MCF 10A (cell line): Measurements from ENCODE around the gene RFX1. TPM values are rescaled to one million over a fixed set of nuclear protein-coding genes. Genes with fewer than 3 reads are reported as not detected.

Source experiments
- BruUV-seq: library from RNA; stranded (reverse); fragments of 400-500 nt; replicated peaks from 2 replicates; lab custom pipeline; 2021; lab: Mats Ljungman, UMichigan
- CTCF ChIA-PET: fragments of 300-600 bp; sonication (Branson Sonifier 250); formaldehyde crosslinking; extraction: SDS; loops from one replicate; lab custom pipeline; 2021; ENCODE audit warnings: antibody characterized with exemption, inconsistent platforms; lab: Yijun Ruan, JAX
- POLR2A ChIA-PET: fragments of 300-600, 350-650 bp; sonication (Branson Sonifier 250); formaldehyde crosslinking; extraction: SDS; loops from one replicate; lab custom pipeline; 2020; ENCODE audit warnings: antibody characterized with exemption, inconsistent platforms; lab: Yijun Ruan, JAX
- DNase-seq: peaks from one replicate; pipeline ENCODE4 v3.0.0-alpha.2; 2018; ENCODE audit not compliant: unreplicated experiment
- H3K27ac Mint-ChIP-seq: one replicate; pipeline ENCODE4 v1.8.0; 2022; ENCODE audit warnings: mild to moderate bottlenecking, low read depth, mixed read lengths; ENCODE audit not compliant: unreplicated experiment
- H3K27me3 Mint-ChIP-seq: one replicate; pipeline ENCODE4 v1.8.0; 2022; ENCODE audit warnings: mixed read lengths; ENCODE audit not compliant: insufficient read depth, unreplicated experiment
- H3K36me3 Mint-ChIP-seq: one replicate; pipeline ENCODE4 v1.8.0; 2022; ENCODE audit warnings: mild to moderate bottlenecking, moderate library complexity, mixed read lengths; ENCODE audit not compliant: insufficient read depth, unreplicated experiment
- H3K4me1 Mint-ChIP-seq: one replicate; pipeline ENCODE4 v1.8.0; 2022; ENCODE audit warnings: mixed read lengths; ENCODE audit not compliant: insufficient read depth, unreplicated experiment
- H3K4me3 Mint-ChIP-seq: one replicate; pipeline ENCODE4 v1.8.0; 2022; ENCODE audit warnings: mild to moderate bottlenecking, moderate library complexity, mixed read lengths; ENCODE audit not compliant: unreplicated experiment
- H3K9me3 Mint-ChIP-seq: one replicate; pipeline ENCODE4 v1.8.0; 2022; ENCODE audit warnings: mixed read lengths; ENCODE audit not compliant: unreplicated experiment
- intact Hi-C: fragments of 100-400 bp; cut with micrococcal nuclease; formaldehyde crosslinking; loops from 2 replicates; pipeline ENCODE4 v1.14.1; 2022
- total RNA-seq: library from RNA; stranded (reverse); gene quantifications from 2 replicates; pipeline ENCODE4 v1.2.3, GENCODE V29; 2022
- TF ChIP-seq, protein P1 (sequence below): fragments of 200-600 bp; IDR thresholded peaks from one replicate; pipeline ENCODE4 v1.8.0; 2022; ENCODE audit warnings: antibody characterized with exemption, mild to moderate bottlenecking; ENCODE audit not compliant: unreplicated experiment

The RFX1 gene
- total RNA-seq, 1 experiment from 2014 or later, result 16.8 TPM

DNA sequence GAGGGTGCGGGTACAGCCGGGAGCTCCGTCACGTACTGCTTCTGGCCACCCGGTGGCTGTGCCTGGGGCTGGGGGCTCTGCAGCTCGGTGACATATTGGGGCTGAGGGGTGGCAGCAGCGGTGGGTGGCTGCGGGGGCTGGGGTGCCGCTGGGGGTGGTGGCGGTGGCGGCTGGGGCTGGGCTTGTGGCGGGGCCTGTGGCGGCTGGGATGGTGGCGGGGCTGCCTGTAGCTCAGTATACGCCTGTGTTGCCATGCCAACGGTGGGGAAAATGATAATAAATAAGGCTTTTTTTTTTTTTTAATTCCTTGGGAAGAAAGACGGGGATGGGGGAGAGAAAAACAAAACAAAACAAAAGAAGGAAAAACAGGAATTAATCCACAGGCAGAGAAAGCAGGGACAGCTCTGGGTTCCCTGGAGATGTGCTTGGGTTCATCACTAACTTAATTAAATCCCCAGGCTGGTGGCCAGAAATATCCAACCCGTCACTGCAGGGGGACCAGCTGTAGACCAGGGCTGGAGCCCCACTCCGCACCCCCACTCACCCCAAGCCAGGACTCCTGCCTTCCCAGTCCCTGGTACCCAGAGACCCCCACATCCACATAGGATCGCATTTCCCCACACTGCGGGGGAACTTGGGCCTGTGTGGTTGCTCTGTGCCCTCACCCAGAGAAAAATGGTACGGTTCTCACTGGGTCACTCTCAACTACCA lies 12.4 kb downstream of the RFX1 start:
- peaks cover 33% of the 10 kb centered on the region for H3K36me3 Mint-ChIP-seq
- peaks cover 5% of the 10 kb centered on the region for H3K4me1 Mint-ChIP-seq
- TF ChIP-seq, protein P1, sequence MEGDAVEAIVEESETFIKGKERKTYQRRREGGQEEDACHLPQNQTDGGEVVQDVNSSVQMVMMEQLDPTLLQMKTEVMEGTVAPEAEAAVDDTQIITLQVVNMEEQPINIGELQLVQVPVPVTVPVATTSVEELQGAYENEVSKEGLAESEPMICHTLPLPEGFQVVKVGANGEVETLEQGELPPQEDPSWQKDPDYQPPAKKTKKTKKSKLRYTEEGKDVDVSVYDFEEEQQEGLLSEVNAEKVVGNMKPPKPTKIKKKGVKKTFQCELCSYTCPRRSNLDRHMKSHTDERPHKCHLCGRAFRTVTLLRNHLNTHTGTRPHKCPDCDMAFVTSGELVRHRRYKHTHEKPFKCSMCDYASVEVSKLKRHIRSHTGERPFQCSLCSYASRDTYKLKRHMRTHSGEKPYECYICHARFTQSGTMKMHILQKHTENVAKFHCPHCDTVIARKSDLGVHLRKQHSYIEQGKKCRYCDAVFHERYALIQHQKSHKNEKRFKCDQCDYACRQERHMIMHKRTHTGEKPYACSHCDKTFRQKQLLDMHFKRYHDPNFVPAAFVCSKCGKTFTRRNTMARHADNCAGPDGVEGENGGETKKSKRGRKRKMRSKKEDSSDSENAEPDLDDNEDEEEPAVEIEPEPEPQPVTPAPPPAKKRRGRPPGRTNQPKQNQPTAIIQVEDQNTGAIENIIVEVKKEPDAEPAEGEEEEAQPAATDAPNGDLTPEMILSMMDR, result no peak
- H3K27ac Mint-ChIP-seq, result no peak overlapping the region
- intact Hi-C loops, result no loop called here
- no TSS peak for BruUV-seq
- DNase-seq, result no peak
- H3K4me3 Mint-ChIP-seq, result no peak overlapping the region
- H3K9me3 Mint-ChIP-seq, result no peaks in the 10 kb centered on the region
- POLR2A ChIA-PET, result no interaction called here
- CTCF ChIA-PET, result interaction anchor here (0.6 to 0.9 kb wide), 2 partner anchors 13 to 81 kb away, joined by 3 to 4 read pairs; no protein-coding TSS in a partner anchor
- no peaks in the 10 kb centered on the region for H3K27me3 Mint-ChIP-seq

DNA sequence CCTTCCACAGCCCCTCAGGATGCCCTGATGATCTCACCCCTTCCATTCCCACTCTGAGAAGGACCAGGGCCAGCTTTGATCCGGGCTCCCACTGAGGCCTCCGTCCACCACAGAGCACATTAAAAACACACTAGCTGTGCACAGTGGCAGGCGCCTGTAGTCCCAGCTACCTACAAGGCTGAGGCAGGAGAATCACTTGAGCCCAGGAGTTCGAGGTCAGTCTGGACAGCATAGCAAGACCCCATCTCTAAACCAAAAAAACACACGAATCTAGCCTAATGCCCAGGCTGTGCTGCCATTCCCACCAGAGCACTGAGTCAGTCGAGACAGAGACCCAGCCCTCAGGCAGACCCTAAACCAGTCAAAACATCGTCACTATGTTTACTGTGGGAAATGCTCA lies 14.1 kb downstream of the RFX1 start:
- Mint-ChIP-seq H3K9me3 (no peaks in the 10 kb centered on the region), H3K36me3 (peaks cover 39% of the 10 kb centered on the region), H3K4me1 (peaks cover 5% of the 10 kb centered on the region), H3K4me3 (no peak overlapping the region), H3K27ac (no peak overlapping the region), H3K27me3 (no peaks in the 10 kb centered on the region)
- CTCF ChIA-PET, result no interaction called here
- intact Hi-C loops, result no loop called here
- no TSS peak for BruUV-seq
- TF ChIP-seq, protein P1, result no peak
- POLR2A ChIA-PET, result interaction anchor here (0.6 kb wide), 1 partner anchor 35 kb away, joined by 3 read pairs; no protein-coding TSS in a partner anchor
- no peak for DNase-seq

DNA sequence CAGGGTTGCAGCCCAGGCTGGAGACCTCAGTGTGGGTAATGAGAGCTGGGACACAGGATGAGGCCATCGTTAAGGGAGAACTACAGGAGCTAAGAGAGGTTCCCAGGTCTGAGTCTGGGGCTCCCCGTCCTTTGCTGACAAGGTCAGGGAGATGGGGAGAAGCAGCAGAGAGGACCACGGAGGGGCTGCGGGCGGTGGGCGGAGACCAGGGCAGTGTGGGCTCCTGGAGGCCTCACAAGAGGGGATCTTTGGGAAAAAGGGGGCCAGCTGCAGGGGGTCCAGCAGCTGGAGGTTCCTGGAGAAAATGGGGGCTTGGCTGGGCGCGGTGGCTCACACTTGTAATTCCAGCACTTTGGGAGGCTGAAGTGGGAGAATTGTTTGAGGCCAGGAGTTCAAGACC lies 16.0 kb downstream of the RFX1 start:
- ChIA-PET CTCF (interaction anchor here (0.6 kb wide), 1 partner anchor 53 kb away, joined by 4 read pairs; no protein-coding TSS in a partner anchor), POLR2A (interaction anchor here (1.3 kb wide), 1 partner anchor 16 kb away, joined by 4 read pairs; the partner anchor contains the start of gene RFX1)
- Mint-ChIP-seq H3K4me3 (no peak overlapping the region), H3K36me3 (peaks cover 39% of the 10 kb centered on the region), H3K9me3 (no peaks in the 10 kb centered on the region), H3K4me1 (peaks cover 5% of the 10 kb centered on the region), H3K27me3 (no peaks in the 10 kb centered on the region), H3K27ac (peak overlapping the region; percentile 67)
- intact Hi-C loops, result no loop called here
- no peak for DNase-seq
- TF ChIP-seq, protein P1, result no peak
- no TSS peak for BruUV-seq

DNA sequence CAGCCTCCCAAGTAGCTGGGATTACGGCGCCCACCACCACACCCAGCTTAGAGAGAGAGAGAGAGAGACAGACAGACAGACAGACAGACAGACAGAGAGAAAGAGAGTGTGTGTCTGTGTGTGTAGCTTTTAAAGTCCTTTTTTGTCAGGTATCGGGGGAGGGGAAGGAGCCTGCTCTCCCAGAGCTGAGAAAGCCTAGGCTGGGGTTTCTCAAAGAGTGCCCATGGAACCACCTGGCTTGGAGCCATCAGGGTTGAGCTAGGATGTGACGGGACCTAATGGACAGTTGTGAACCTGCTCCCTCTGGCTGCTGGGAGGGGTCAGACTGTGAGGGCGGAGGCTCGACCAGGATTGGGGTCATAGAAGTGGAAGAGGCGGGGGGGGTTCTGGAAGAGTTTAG lies 16.6 kb downstream of the RFX1 start:
- H3K27ac Mint-ChIP-seq, result peak overlapping the region; percentile 67
- H3K9me3 Mint-ChIP-seq, result no peaks in the 10 kb centered on the region
- POLR2A ChIA-PET, result interaction anchor here (1.1 kb wide), 1 partner anchor 37 kb away, joined by 3 read pairs; the partner anchor contains the start of gene DCAF15

More for the DNA sequence above, 16.6 kb downstream of the RFX1 start:
- DNase-seq, result no peak
- CTCF ChIA-PET, result no interaction called here
- intact Hi-C loops, result no loop called here
- Mint-ChIP-seq H3K4me1 (peaks cover 5% of the 10 kb centered on the region), H3K36me3 (peaks cover 37% of the 10 kb centered on the region), H3K27me3 (no peaks in the 10 kb centered on the region), H3K4me3 (no peak overlapping the region)
- no TSS peak for BruUV-seq
- TF ChIP-seq, protein P1, result no peak
